GM12865 (cell line): ENCODE measurements around the gene DPYSL4.
"Not testable (repeated sequence)": the region's sequence is repeated elsewhere in the genome, so short reads cannot be mapped to it uniquely, and the experiment has no call there.

Experiments
- DNase-seq: peaks from one replicate; pipeline ENCODE4 v3.0.0; 2010; ENCODE audit warnings: low read depth
- H3K4me3 ChIP-seq: 2 replicates; pipeline ENCODE4 v1.5.1; 2011; ENCODE audit warnings: mild to moderate bottlenecking, low read depth, low read length, control low read depth
- CTCF ChIP-seq: IDR thresholded peaks from 2 replicates; pipeline ENCODE4 v1.5.1; 2011; ENCODE audit warnings: low read length, control low read depth, low read depth, inconsistent platforms; ENCODE audit not compliant: insufficient read depth; ENCODE audit errors: missing control alignments

The DPYSL4 gene

GRCh38 chr10:132219486-132219885 lies 32.7 kb downstream of the DPYSL4 start:
- no peak overlapping the region for H3K4me3 ChIP-seq
- peak; percentile 7 for TF ChIP-seq CTCF
- no peak for DNase-seq

DNA sequence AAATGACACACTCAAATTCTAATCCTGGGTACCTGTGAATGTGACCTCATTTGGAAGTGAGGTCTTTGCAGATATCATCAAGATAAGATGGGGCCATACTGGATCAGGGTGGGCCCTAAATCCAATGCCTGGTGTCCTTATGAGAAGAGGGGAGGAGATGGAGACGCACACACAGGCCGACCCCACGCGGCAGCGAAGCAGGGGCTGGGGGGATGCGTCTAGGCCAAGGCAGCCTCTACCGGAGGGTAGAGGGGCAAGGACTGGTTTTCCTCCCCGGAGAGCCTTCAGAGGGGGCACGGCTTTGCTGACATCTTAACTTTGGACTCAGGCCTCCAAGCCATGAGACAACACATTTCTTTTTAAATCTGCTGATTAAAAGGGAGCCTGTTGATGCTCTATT lies 33.3 kb downstream of the DPYSL4 start:
- no peak for DNase-seq
- no peak overlapping the region for H3K4me3 ChIP-seq
- no peak for TF ChIP-seq CTCF

DNA sequence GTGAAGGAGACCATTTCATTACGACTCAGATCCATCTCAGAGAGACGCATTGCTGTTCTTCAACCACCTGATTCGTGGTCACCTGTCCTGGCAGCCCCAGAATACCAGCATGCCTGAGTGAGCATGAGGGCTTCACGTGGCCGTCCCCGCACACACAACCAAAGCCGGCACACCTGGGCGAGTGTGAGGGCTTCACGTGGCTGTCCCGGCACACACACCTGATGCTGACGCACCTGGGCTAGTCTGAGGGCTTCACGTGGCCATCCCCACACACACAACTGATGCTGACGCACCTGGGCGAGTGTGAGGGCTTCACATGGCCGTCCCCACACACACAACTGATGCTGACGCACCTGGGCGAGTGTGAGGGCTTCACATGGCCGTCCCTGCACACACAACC lies 34.2 kb downstream of the DPYSL4 start:
- H3K4me3 ChIP-seq, DNase-seq: not testable (repeated sequence)

DNA sequence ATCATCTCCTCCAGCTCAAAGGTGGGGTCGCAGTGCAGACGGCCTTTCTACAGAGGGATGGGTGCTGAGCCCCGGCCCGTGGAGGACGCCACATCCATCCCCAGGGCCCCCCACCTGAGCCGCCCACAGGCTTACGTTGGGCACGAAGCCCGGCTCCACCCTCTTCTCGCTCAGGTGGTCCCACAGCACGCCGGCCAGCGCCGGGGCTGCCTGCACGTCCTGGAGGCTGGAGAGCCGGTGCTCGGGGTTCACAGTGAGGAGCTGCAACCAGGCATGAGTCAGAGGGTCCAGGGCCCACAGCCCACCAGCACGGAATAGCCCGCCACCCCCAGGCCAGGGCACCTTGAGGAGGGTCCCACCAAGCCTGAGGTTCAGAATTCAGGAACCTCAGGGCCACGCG lies 36.0 kb downstream of the DPYSL4 start:
- no peak overlapping the region for H3K4me3 ChIP-seq
- DNase-seq, result no peak
- no peak for TF ChIP-seq CTCF

- TF ChIP-seq CTCF, result peak; percentile 85
- H3K4me3 ChIP-seq, result no peak overlapping the region
- peak; percentile 76 for DNase-seq
These were observed 36.4 kb downstream of the DPYSL4 start for GRCh38 chr10:132223156-132223590.

DNA sequence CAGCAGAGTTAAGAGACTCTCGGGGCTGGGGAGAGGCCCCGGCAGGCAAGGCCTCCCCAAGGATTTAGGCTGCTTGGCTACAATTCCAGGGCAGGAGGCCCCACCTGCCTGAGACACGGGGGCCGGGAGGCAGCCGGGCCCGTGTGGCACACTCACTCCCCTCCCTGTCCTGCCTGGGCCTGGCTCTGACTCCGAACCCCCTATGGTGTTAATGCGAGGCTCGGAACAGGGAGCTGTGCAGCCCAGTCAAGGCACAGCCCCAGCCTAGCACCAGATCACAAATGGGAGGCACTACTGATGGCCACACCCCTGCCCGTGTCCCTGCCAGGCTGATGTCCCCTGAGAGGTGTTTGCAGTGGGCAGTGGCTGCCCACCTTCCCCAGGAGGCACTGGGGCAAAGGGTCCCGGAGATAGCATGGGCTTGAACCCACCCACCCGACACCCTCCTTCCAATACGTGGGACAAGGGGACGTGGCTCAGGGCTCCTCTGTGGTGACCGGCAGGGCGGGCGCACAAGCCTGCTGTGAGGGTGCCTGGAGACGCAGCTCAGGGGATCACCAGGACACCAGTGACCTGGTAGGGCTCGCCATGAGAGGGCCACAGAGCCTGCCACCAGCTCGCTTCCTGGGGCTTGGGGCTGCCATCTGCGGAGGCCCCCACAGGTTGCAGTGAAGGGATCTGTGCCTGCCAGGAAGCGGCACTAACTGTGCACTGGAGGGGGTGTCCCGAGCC lies 37.0 kb downstream of the DPYSL4 start:
- DNase-seq, result no peak
- no peak for TF ChIP-seq CTCF
- H3K4me3 ChIP-seq, result no peak overlapping the region

DNA sequence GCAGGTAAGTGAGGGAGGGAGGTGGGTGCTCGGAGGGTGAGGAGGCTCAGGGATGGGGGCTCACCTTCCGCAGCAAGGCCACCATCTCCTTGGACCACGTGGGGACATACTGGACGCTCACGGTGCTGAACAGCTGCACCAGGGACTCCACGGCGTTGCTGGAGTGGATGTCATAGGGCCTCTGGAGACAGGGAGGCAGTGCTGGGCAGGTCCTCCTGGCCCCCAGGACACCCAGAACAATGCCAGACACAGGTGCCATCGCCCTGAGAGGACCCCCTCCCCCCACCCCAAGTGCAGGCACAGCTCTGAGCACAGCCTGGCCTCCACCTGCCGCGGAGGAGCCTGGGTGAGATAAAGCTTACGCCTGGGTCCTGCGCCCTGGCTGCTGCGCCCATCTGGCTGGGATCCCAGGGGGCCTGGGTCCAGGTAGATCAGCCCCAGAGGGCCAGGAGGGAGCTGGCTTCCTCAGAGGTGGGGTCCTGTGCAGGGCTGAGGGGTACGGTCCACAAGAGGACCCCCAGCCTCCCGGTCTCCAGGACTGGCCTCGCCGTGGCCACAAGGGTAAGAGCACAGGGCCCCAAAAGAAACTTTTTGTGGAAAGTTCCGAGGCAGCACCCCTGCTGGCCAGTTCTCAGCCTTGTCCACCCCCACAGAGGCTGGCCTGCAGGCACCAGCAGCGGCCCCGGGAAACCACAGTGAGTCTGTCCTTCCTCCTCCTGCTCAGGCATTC lies 37.8 kb downstream of the DPYSL4 start:
- no peak for DNase-seq
- no peak for TF ChIP-seq CTCF
- no peak overlapping the region for H3K4me3 ChIP-seq
